Kidney (tissue), 14 donors: Measurements from ENCODE around the gene C16orf95. TPM values are rescaled to one million over a fixed set of nuclear protein-coding genes. Genes with fewer than 3 reads are reported as not detected.

Experiments used
- DNase-seq, 5 donors: peaks; one replicate each; pipeline ENCODE4 v3.0.0-alpha.2; 2013 to 2020
- FAIRE-seq: peaks from 2 replicates; lab custom pipeline; 2012; peaks lifted over from hg19 to GRCh38; lab: Jason Lieb, UNC
- H3K27ac ChIP-seq, 2 donors: one replicate each; pipeline ENCODE4 v1.7.0; 2013; ENCODE audit warnings: low read depth in 2 of 2, low read length in 2 of 2, inconsistent platforms in 1 of 2
- H3K27me3 ChIP-seq: one replicate; pipeline ENCODE4 v1.7.1; 2013; ENCODE audit warnings: low read length, inconsistent platforms; ENCODE audit not compliant: control insufficient read depth, insufficient read depth
- H3K36me3 ChIP-seq, 3 donors: one replicate each; pipeline versions ENCODE4 v1.7.0 to v1.7.1; 2013; ENCODE audit warnings: low read length in 3 of 3, control low read depth in 1 of 3, inconsistent platforms in 1 of 3; ENCODE audit not compliant: insufficient read depth in 3 of 3, control insufficient read depth in 2 of 3
- H3K4me1 ChIP-seq, 3 donors: one replicate each; pipeline versions ENCODE4 v1.7.0 to v1.7.1; 2013; ENCODE audit warnings: low read length in 3 of 3, inconsistent platforms in 1 of 3, low read depth in 1 of 3; ENCODE audit not compliant: control insufficient read depth in 2 of 3, insufficient read depth in 2 of 3
- H3K4me3 ChIP-seq, 3 donors: one replicate each; pipeline versions ENCODE4 v1.7.0 to v1.8.1; 2013; ENCODE audit warnings: low read length in 3 of 3, control low read depth in 1 of 3, inconsistent platforms in 1 of 3
- H3K9ac ChIP-seq, 3 donors: one replicate each; pipeline versions ENCODE4 v1.7.0 to v1.7.1; 2013; ENCODE audit warnings: low read length in 3 of 3, control low read depth in 1 of 3, inconsistent platforms in 1 of 3
- H3K9me3 ChIP-seq, 3 donors: one replicate each; pipeline versions ENCODE4 v1.7.0 to v1.7.1; 2013; ENCODE audit warnings: low read length in 3 of 3, control low read depth in 1 of 3, inconsistent platforms in 1 of 3; ENCODE audit not compliant: control insufficient read depth in 2 of 3, insufficient read depth in 1 of 3
- intact Hi-C: fragments of 100-400 bp; cut with DNase I; formaldehyde crosslinking; loops from one replicate; pipeline ENCODE4 v1.11.1; 2022
- polyA plus RNA-seq: library from polyadenylated mRNA; stranded (reverse); fragments of 350-450 nt; fragmentation: Illumina TruSeq; extraction: RNeasy Lipid Tissue Mini Kit (QIAGEN cat#74804); gene quantifications from one replicate; pipeline ENCODE4 v1.2.3, GENCODE V29; 2014; ENCODE audit warnings: low read depth, low replicate concordance; ENCODE audit not compliant: insufficient read depth
- total RNA-seq: library from RNA; stranded (reverse); fragmentation: NEBNext Ultra II Directional; extraction: Animal tissue kit (Norgen Biotek cat#: 25700); gene quantifications from one replicate; pipeline ENCODE4 v1.2.1, GENCODE V29; 2021
- TF ChIP-seq, protein P1 (sequence below): IDR thresholded peaks from 3 replicates; pipeline ENCODE4 v1.5.1; 2012; ENCODE audit warnings: mild to moderate bottlenecking, moderate library complexity, borderline replicate concordance; ENCODE audit not compliant: insufficient read depth; ENCODE audit errors: extremely low read depth
- donor health status: control.
- donor health status: control.
- donor health status: control.
- donor health status: control.
- donor health status: control.
- donor health status: DM: yes; HTN: yes; CAD: no.
- donor health status: Normal renal cell carcinoma (clear cell type).

Gene C16orf95
- total and polyA plus RNA-seq, 2 donors from 2014 or later = 2.5 to 11.5 TPM

GRCh38 chr16:87305505-87306391 lies 11.4 kb downstream of the C16orf95 start:
- Histone ChIP-seq H3K4me3 (no peak overlapping the region), H3K27ac (no peak overlapping the region), H3K9me3 (peaks cover 0 to 5% (median 0%) of the 10 kb centered on the region in 3 donors), H3K9ac (no peak overlapping the region), H3K36me3 (no peaks in the 10 kb centered on the region), H3K4me1 (no peaks in the 10 kb centered on the region), H3K27me3 (no peaks in the 10 kb centered on the region)
- TF ChIP-seq, protein P1, sequence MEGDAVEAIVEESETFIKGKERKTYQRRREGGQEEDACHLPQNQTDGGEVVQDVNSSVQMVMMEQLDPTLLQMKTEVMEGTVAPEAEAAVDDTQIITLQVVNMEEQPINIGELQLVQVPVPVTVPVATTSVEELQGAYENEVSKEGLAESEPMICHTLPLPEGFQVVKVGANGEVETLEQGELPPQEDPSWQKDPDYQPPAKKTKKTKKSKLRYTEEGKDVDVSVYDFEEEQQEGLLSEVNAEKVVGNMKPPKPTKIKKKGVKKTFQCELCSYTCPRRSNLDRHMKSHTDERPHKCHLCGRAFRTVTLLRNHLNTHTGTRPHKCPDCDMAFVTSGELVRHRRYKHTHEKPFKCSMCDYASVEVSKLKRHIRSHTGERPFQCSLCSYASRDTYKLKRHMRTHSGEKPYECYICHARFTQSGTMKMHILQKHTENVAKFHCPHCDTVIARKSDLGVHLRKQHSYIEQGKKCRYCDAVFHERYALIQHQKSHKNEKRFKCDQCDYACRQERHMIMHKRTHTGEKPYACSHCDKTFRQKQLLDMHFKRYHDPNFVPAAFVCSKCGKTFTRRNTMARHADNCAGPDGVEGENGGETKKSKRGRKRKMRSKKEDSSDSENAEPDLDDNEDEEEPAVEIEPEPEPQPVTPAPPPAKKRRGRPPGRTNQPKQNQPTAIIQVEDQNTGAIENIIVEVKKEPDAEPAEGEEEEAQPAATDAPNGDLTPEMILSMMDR = no peak
- DNase-seq (peak in 2 of 5 donors; percentile 15 to 62), FAIRE-seq (no peak)
- intact Hi-C loops = no loop called here

DNA sequence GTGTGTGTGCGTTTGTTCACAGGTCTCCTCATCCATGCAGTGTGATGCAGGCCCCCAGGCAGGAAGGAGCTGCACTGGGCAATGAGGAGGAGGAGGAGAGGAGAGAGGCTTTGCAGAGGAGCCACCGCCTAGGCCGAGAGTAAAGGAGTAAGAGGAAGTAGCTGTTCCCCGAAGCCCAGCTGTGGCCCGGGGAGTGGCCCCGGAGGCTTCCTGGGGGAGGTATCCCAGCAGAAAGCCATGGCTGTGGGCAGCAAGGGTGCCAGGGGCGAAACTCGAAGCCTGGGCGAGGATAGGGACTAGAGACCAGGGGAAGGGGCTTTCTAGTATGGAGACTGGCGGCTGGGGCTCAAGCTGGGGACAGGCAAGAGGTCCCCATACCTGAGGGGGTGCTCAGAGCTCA lies 12.2 kb downstream of the C16orf95 start:
- H3K27me3 ChIP-seq = no peaks in the 10 kb centered on the region
- no peak overlapping the region for H3K27ac ChIP-seq
- DNase-seq (peak in 1 of 5 donors; percentile 46), FAIRE-seq (no peak)
- TF ChIP-seq, protein P1 = no peak
- H3K4me1 ChIP-seq = no peaks in the 10 kb centered on the region
- intact Hi-C loops = no loop called here
- no peak overlapping the region for H3K9ac ChIP-seq
- H3K36me3 ChIP-seq = no peaks in the 10 kb centered on the region
- no peak overlapping the region for H3K4me3 ChIP-seq
- H3K9me3 ChIP-seq = peaks cover 0 to 5% (median 0%) of the 10 kb centered on the region in 3 donors

DNA sequence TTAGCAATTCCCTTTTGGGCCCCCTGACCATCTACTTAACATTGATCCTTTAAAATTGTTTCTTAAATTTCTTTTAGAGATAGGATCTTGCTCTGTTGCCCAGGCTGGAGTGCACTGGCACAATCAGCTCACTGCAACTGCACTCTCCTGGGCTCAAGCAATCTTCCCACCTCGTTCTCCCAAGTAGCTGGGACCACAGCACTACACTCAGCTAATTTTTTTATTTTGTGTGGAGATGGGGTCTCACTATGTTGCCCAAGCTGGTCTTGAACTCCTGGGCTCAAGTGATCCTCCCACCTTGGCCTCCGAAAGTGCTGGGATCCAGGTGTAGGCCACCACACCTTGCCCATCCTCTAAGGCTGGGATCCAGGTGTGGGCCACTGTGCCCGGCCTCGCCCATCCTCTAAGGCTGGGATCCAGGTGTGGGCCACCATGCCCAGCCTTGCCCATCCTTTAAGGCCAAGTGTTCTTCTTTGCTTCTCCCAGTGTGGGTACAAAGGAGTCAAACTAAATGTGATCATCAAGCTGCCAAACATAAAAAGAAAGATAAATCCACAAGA lies 13.2 kb downstream of the C16orf95 start:
- H3K36me3 ChIP-seq = no peaks in the 10 kb centered on the region
- H3K27ac ChIP-seq = no peak overlapping the region
- H3K9me3 ChIP-seq = peaks cover 0 to 5% (median 0%) of the 10 kb centered on the region in 3 donors
- H3K4me3 ChIP-seq = no peak overlapping the region
- intact Hi-C loops = no loop called here
- FAIRE-seq = no peak
- DNase-seq = peak in 1 of 5 donors; percentile 66
- no peaks in the 10 kb centered on the region for H3K4me1 ChIP-seq
- TF ChIP-seq, protein P1 = no peak
- H3K9ac ChIP-seq = no peak overlapping the region
- H3K27me3 ChIP-seq = no peaks in the 10 kb centered on the region
